AG09309 (cell line): ENCODE data around the gene DAW1.

Experiments used
- DNase-seq: peaks from one replicate; pipeline ENCODE4 v3.0.0-alpha.2; 2010; ENCODE audit warnings: low read depth
- H3K4me3 ChIP-seq: 2 replicates; pipeline ENCODE4 v1.5.1; 2011; ENCODE audit warnings: mild to moderate bottlenecking, low read depth, low read length, moderate library complexity; ENCODE audit not compliant: control insufficient read depth
- TF ChIP-seq, protein P1 (sequence below): IDR thresholded peaks from 2 replicates; pipeline ENCODE4 v1.5.1; 2011; ENCODE audit warnings: mild to moderate bottlenecking, low read depth, low read length, inconsistent platforms; ENCODE audit not compliant: insufficient read depth, control insufficient read depth; ENCODE audit errors: missing control alignments

The DAW1 gene, protein sequence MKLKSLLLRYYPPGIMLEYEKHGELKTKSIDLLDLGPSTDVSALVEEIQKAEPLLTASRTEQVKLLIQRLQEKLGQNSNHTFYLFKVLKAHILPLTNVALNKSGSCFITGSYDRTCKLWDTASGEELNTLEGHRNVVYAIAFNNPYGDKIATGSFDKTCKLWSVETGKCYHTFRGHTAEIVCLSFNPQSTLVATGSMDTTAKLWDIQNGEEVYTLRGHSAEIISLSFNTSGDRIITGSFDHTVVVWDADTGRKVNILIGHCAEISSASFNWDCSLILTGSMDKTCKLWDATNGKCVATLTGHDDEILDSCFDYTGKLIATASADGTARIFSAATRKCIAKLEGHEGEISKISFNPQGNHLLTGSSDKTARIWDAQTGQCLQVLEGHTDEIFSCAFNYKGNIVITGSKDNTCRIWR

DNA sequence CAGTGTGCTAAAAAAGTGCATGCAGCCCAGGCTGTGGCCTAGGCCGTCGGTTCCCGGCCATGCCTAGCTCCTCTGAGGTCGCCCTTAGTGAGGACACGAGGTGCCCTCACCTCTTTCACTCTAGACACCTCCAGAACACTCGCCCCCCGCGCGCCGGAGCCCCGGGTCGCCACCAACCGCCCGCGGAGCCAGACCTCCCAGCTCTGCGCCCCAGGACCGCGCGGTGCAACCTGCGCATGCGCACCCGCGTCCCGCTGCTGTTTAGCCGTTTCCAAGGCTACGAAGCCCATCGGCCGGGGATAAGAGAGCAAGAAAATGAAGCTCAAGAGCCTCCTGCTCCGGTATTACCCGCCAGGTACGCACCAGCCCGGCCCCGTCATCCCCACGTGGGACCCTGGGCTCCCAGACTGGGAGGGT lies at the start of gene DAW1:
Gene DAW1, plus strand, starts transcription at position 257 of the 417 bp plus-strand sequence. Its CDS starts 59 bp downstream, at position 316.
- DNase-seq, result no peak
- peak within 1 kb of the TSS; percentile 18 for H3K4me3 ChIP-seq
- TF ChIP-seq, protein P1, sequence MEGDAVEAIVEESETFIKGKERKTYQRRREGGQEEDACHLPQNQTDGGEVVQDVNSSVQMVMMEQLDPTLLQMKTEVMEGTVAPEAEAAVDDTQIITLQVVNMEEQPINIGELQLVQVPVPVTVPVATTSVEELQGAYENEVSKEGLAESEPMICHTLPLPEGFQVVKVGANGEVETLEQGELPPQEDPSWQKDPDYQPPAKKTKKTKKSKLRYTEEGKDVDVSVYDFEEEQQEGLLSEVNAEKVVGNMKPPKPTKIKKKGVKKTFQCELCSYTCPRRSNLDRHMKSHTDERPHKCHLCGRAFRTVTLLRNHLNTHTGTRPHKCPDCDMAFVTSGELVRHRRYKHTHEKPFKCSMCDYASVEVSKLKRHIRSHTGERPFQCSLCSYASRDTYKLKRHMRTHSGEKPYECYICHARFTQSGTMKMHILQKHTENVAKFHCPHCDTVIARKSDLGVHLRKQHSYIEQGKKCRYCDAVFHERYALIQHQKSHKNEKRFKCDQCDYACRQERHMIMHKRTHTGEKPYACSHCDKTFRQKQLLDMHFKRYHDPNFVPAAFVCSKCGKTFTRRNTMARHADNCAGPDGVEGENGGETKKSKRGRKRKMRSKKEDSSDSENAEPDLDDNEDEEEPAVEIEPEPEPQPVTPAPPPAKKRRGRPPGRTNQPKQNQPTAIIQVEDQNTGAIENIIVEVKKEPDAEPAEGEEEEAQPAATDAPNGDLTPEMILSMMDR, result no peak

DNA sequence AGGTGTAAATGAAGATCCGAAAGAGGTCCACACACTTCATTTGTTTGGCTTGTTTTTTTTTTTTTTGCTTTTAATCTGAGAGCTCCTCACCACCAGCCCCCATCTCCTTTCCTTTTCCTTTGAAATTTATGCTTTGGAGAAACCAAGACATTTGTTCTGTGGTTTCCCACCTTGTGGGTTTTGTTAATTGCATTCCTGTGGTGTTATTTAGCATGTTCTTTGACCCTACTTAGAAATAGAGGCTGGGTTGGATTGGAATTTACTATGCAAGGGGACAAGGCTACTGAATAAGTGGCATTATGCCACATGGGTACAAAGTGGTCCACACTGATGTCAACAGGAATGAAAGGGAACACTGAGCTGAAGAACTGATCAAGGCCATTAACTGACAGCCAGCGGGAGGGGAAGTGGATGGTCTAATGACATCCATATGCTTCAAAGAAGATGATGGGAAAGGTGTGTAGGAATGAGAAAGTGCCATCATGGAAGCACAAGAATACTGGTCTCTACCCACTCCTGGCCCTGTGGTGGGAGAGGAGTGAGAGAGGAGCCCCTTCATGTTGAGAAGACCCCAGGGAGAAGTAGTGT lies 48.9 kb upstream of the DAW1 start:
- TF ChIP-seq, protein P1, result no peak
- DNase-seq, result no peak
- no peak overlapping the region for H3K4me3 ChIP-seq

DNA sequence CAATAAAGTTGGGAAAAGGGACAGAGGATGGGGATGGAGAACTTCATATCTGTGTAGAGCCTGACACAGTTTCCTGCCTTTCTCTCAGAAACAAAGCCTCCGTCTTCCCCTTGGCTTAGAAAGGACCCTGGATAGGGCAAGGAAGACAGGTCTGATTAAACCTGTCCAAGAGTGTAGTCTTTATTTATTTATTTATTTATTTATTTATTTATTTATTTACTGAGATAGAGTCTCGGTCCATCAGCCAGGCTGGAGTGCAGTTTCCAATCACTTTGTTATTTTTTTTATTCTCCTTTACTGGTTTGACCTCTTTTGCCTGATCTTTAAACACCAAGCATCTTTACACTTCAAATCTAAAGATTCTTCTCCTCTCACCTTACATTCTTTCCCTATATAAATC lies 47.5 kb upstream of the DAW1 start:
- TF ChIP-seq, protein P1, result no peak
- no peak for DNase-seq

DNA sequence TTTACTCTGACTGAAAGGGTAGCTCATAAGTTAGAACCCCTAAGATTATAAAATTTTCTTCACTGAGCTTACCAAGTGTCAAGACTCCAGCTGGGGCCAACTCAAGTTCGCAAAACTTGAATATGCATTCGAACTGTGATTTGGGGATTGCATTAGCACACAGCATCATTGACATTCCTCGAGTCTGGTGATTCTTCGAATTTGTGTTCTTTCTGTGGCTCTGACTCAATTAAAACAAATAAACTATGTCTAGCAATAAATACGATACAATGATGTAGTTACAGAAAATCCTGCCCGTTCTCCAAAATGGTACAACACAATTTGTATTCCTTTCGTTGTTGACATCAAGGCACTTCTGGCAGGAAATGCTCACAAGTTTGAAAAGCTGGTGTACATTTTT lies 46.7 kb upstream of the DAW1 start:
- DNase-seq, result no peak
- no peak overlapping the region for H3K4me3 ChIP-seq
- TF ChIP-seq, protein P1, result no peak

More for the DNA sequence above, 47.5 kb upstream of the DAW1 start:
- no peak overlapping the region for H3K4me3 ChIP-seq

DNA sequence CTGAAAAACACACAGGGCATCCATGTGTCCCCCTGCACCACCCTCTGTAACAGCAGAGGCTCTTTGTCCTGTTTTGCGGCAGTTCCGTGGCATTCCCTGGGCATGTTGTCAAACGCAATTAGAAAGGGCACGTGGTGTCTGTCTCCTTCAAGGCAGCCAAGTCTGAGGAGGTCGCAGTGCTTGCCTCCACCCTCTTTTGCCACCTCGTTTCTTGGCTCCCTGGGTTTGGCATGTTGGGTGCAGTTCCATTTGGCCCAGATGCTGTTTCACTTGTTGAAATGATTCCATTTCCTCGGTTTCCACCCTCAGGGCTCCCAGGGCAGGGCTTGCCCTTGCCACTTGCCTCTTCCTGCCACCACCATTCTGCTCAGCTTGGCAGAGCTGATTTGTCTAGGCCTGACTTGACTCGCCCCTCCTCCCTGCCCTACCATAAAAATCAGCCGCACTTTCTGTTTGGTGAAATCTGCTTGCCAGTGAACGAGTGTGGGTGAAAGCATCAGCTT lies 45.4 kb upstream of the DAW1 start:
- DNase-seq, result no peak
- TF ChIP-seq, protein P1, result no peak
- no peak overlapping the region for H3K4me3 ChIP-seq

DNA sequence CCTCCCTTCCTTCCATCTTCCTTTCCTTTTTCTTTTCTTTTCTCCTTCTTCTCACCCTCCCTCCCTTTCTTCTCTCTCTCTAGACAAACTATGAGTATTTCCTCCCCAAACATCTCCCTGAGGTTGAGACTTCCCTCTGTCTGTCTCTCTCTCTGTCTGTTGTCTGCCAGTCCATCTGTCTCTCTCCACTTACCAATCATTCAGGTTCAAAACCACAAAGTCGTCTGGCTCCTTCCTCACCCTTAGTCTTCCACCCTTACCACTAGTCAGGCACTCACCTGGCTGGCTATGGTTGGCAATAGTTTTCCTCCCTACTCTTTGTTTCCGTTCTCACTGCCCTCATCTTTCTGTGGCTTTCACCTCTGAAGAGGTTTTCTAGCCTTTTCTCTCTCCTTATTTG lies 44.9 kb upstream of the DAW1 start:
- TF ChIP-seq, protein P1, result no peak
- DNase-seq, result no peak
- H3K4me3 ChIP-seq, result no peak overlapping the region
